Cardiac muscle cell (in vitro differentiated cells and primary cell): Measurements from ENCODE around the gene HOXB2. TPM values are rescaled to one million over a fixed set of nuclear protein-coding genes. Genes with fewer than 3 reads are reported as not detected.
A peak's percentile ranks its signal among the peaks of the same experiment; 100 is the strongest.

Experiments used
- DNase-seq, 2 donors: peaks; one replicate each; pipeline versions ENCODE4 v3.0.0 to v3.0.0-alpha.2; 2010 to 2017; ENCODE audit warnings: low read depth in 1 of 2, low spot score in 1 of 2
- H3K27ac ChIP-seq: fragments of 200-600 bp; sonication (generic); 2 replicates; pipeline ENCODE4 v1.5.1; 2016
- H3K27me3 ChIP-seq: fragments of 200-600 bp; sonication (generic); 2 replicates; pipeline ENCODE4 v1.6.0; 2016; ENCODE audit warnings: control low read depth
- H3K36me3 ChIP-seq: fragments of 200-600 bp; sonication (generic); 2 replicates; pipeline ENCODE4 v1.5.1; 2016; ENCODE audit warnings: control low read depth
- H3K4me1 ChIP-seq: fragments of 200-600 bp; sonication (generic); 2 replicates; pipeline ENCODE4 v1.8.1; 2017; ENCODE audit warnings: low read depth, mild to moderate bottlenecking, mixed run types
- H3K4me3 ChIP-seq: fragments of 200-600 bp; sonication (generic); 2 replicates; pipeline ENCODE4 v1.5.1; 2016; ENCODE audit warnings: mild to moderate bottlenecking
- H3K9me3 ChIP-seq: fragments of 200-600 bp; sonication (generic); 2 replicates; pipeline ENCODE4 v1.5.1; 2017; ENCODE audit warnings: low read depth, mild to moderate bottlenecking, control low read depth
- polyA plus RNA-seq: library from polyadenylated mRNA; unstranded; fragments of >200 nt; fragmentation: Nextera tagmentation; extraction: Ambion mirVana; gene quantifications from 2 replicates; pipeline ENCODE4 v1.2.1, GENCODE V29; 2016
- total RNA-seq: library from RNA; depleted of rRNA; stranded (reverse); fragments of >200 nt; gene quantifications from 2 replicates; pipeline ENCODE4 v1.2.3, GENCODE V29; 2016
- TF ChIP-seq, protein P1 (sequence below): IDR thresholded peaks from 2 replicates; pipeline ENCODE4 v1.5.1; 2012; ENCODE audit warnings: low read depth, mild to moderate bottlenecking, low read length

HOXB2 gene
- total and polyA plus RNA-seq, 2 experiments from 2014 or later: 107 to 111 TPM

DNA sequence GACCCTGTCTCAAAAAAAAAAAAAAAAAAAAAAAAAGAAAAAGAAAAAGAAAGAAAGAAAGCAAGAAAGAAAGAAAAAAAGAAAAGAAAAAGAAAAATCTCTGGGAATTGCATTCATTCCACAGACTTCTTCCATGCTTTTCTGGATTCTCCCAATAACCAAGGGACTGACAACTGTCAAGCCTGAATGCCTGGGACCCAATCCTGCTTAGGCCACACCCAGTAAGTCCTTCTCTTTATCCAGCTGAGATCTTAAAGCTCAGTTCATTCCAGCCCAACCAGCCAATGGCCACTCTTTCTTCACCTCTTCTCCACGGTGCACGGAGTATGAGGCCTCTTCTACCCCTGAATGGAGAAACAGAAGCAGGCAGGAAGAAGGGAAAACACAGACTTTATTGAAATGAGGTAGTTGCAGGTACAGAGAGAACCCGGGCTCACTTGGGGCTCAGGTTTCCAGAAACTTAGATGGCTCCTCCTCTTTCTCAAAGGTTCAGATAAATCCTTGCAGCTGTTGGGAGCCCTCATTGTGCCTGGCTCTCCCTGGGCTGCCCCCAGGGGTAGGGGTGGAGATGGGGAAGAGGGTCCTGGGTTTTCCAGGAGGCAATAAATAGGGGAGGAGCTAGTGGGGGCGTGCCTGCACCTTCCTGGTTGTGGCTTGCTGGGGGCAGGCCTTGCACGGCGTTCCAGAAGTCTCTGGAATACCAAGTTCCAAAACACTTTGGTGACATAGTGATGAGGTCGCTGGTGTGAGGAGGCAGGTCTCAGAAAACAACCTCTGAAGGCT, 16.6 kb downstream of the HOXB2 start:
- H3K4me3 ChIP-seq: no peak overlapping the region
- H3K27me3 ChIP-seq: no peaks in the 10 kb centered on the region
- DNase-seq: no peak
- H3K27ac ChIP-seq: peak overlapping the region; percentile 68
- H3K4me1 ChIP-seq: peaks cover 73% of the 10 kb centered on the region
- TF ChIP-seq, protein P1, sequence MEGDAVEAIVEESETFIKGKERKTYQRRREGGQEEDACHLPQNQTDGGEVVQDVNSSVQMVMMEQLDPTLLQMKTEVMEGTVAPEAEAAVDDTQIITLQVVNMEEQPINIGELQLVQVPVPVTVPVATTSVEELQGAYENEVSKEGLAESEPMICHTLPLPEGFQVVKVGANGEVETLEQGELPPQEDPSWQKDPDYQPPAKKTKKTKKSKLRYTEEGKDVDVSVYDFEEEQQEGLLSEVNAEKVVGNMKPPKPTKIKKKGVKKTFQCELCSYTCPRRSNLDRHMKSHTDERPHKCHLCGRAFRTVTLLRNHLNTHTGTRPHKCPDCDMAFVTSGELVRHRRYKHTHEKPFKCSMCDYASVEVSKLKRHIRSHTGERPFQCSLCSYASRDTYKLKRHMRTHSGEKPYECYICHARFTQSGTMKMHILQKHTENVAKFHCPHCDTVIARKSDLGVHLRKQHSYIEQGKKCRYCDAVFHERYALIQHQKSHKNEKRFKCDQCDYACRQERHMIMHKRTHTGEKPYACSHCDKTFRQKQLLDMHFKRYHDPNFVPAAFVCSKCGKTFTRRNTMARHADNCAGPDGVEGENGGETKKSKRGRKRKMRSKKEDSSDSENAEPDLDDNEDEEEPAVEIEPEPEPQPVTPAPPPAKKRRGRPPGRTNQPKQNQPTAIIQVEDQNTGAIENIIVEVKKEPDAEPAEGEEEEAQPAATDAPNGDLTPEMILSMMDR: no peak
- H3K36me3 ChIP-seq: no peaks in the 10 kb centered on the region
- no peaks in the 10 kb centered on the region for H3K9me3 ChIP-seq

DNA sequence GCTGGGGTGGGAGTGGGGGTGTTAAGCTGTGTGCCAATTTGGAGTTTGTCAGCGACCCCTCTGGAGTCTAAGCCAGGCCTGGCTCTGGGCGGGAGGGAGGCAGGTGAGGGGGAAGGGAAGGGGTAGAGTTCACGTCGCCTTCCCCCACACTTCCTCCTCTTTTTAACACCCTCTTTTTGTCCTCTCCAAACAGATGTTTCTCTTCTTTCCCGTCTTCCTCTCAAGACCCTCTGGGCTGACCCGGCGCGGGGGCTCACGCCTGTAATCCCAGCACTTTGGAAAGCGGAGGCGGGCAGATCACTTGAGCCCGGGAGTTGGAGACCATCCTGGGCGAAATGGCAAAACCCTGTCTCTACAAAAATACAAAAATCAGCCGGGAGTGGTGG, 17.4 kb downstream of the HOXB2 start:
- TF ChIP-seq, protein P1: no peak
- Histone ChIP-seq H3K4me3 (no peak overlapping the region), H3K4me1 (peaks cover 73% of the 10 kb centered on the region), H3K27me3 (no peaks in the 10 kb centered on the region), H3K36me3 (no peaks in the 10 kb centered on the region), H3K27ac (peak overlapping the region; percentile 61), H3K9me3 (no peaks in the 10 kb centered on the region)
- DNase-seq: no peak

DNA sequence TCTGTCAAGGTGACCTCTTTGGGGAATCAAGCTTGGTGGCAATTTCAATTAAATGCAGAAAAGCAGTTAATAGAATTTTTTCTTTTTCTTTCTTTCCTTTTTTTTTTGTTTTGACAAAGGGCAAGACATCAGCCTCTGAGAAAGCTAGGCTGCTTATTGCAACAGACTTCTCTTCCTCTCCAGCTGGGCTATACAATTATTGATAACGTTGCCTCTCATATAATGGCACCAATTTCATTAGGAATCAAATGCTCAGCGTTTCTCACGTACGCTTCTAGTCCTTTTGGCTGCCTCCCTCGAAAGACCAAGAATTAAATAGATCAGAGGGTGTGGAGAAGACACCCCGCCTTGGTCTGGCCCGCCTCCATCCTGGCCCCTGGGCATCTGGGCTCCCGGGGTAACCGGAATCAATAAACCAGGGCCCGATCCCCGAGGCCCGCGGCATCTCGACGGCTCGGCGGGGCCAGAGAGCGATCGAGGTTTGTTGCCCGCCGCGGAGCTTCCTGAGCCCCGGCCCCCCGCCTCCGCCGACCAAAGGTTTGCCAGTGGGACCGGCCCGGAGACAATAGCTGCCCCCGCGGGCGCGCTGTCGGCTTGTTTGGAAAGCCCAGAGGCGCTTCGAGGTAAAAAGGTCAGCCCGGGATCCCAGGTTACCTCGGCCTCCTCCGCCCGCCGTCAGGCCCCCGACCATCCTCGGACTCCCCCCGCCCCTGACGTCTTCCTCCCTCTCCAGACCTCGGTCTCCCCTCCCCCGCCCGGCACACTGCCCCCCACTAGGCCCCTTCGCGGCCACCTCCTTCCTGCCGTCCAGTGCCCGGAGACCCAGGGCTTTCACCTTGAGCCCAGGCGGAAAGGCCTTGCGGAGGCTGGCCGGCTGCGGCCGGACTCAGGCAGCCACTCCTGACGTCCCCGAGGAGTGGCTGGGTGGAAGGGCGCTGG, 18.0 kb downstream of the HOXB2 start:
- no peaks in the 10 kb centered on the region for H3K9me3 ChIP-seq
- H3K36me3 ChIP-seq: no peaks in the 10 kb centered on the region
- peaks cover 72% of the 10 kb centered on the region for H3K4me1 ChIP-seq
- H3K27ac ChIP-seq: peak overlapping the region; percentile 61
- DNase-seq: peak in 1 of 2 donors; percentile 49
- TF ChIP-seq, protein P1: no peak
- H3K4me3 ChIP-seq: no peak overlapping the region
- H3K27me3 ChIP-seq: no peaks in the 10 kb centered on the region

DNA sequence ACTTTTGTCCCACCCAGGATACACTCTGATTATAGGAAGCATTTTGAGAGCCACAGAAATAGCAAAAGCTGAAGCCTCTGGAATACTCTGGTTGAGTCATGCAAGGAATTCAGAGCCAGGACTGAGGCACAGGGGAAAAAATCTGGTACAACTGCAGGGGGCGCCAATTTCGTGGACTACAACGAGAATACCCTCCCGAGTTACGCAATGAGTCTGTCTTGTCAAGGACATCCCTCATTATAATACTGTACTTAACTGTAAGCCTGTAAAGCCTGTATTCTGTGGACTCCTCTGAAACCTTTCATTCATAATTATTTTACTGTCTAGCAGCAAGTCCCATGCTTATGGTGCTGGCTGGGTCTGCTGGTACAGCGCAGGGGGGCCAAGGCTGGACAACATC, 21.9 kb downstream of the HOXB2 start:
- DNase-seq: no peak
- no peaks in the 10 kb centered on the region for H3K27me3 ChIP-seq
- H3K4me1 ChIP-seq: peaks cover 39% of the 10 kb centered on the region
- peak overlapping the region; percentile 53 for H3K27ac ChIP-seq
- H3K4me3 ChIP-seq: no peak overlapping the region
- TF ChIP-seq, protein P1: peak; percentile 32
- no peaks in the 10 kb centered on the region for H3K9me3 ChIP-seq
- no peaks in the 10 kb centered on the region for H3K36me3 ChIP-seq

DNA sequence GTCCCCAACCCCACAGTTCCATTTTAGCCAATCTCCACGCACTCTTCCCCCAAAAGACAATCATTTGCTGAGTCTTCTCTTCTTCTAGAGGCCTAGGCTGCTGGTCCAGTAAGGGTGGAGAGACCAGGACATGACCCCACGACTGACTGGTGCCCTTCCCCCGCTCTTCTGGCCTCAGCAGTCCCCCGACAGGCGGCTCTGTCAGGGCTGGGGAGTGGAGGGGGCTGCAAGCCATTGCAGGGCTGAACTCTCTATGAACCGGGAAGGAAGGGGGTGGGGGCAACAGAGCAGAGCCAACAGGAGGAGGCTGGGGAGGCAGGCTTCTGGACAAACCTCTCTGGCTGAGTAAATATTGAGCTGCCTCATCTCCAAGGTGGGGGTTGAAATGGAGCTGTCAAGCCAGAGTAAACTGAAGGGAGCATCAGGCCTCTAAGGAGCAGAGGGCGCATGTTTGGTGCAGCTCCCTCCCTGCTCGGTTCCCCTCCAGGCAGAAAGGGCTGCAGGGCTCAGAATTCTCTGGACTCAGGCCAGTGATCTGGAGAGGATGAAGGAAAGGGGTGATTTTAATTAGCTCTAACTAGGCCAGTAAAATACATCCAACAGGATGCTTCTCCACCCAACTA, 22.8 kb downstream of the HOXB2 start:
- H3K27ac ChIP-seq: peak overlapping the region; percentile 53
- peak; percentile 34 to 87 for DNase-seq
- no peak overlapping the region for H3K4me3 ChIP-seq
- TF ChIP-seq, protein P1: no peak
- no peaks in the 10 kb centered on the region for H3K36me3 ChIP-seq
- no peaks in the 10 kb centered on the region for H3K9me3 ChIP-seq
- peaks cover 31% of the 10 kb centered on the region for H3K4me1 ChIP-seq
- no peaks in the 10 kb centered on the region for H3K27me3 ChIP-seq
